Activated naive CD4-positive, alpha-beta T cell (primary cell): ENCODE data around the gene TAS2R3.

ENCODE experiments used
- DNase-seq, 4 experiments: peaks; one replicate each; lab custom pipeline; 2025; lab: John Stamatoyannopoulos, UW

The TAS2R3 gene

GRCh38 chr7:141785706-141786552, 22.0 kb downstream of the TAS2R3 start:
- DNase-seq = no peak

GRCh38 chr7:141788296-141788695, 24.4 kb downstream of the TAS2R3 start:
- DNase-seq = no peak

DNA sequence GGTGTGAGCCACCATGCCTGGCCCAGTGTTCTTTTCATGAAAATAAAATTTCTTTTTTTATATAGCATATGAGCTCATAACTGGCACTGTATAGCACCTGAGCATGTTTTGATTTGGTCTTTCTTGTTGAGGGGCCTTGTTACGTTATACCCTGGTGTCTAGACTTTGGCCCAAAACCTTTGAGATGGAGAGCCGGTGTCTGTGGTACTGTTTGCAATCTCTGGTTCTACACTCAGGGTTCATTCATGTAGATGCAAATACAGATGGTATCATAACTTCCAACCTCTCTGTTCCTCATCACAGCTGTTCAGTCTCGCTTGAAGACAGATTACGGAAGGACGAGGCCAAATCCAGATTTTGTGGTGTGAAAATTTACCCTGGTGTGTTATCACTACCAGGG, 26.0 kb downstream of the TAS2R3 start, which contains the start of gene TAS2R5:
Gene TAS2R5 (plus strand): TSS at position 301 of the 400 bp plus-strand sequence. CDS start 145 bp downstream, outside the sequence.
- no peak for DNase-seq

DNA sequence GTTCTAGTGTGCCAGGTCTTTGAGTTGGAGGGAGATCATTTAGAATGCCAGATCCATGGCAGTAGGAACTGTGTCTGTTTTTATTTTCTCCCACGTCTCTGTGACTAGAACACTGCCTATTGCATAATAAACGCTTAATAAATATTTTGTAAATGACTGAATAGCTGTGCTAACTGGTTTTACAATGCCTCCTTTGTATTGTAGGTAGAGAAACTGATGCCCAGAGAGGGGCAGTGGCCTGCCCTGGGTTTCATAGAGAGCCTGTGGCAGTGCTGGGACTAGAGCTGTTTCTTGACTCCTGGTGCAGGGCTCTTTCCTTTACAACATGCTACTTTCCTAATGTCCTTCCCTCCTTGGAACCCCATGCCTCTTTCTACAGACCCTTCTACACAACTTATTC, 28.6 kb downstream of the TAS2R3 start:
- no peak for DNase-seq
